Measurements from ENCODE around the gene CHKB. TPM values are rescaled to one million over a fixed set of nuclear protein-coding genes. Genes with fewer than 3 reads are reported as not detected.
A peak's percentile ranks its signal among the peaks of the same experiment; 100 is the strongest.

Gene CHKB
- total RNA-seq, 4 donors from 2014 or later = 74.8 to 232 (median 86.1) TPM

DNA sequence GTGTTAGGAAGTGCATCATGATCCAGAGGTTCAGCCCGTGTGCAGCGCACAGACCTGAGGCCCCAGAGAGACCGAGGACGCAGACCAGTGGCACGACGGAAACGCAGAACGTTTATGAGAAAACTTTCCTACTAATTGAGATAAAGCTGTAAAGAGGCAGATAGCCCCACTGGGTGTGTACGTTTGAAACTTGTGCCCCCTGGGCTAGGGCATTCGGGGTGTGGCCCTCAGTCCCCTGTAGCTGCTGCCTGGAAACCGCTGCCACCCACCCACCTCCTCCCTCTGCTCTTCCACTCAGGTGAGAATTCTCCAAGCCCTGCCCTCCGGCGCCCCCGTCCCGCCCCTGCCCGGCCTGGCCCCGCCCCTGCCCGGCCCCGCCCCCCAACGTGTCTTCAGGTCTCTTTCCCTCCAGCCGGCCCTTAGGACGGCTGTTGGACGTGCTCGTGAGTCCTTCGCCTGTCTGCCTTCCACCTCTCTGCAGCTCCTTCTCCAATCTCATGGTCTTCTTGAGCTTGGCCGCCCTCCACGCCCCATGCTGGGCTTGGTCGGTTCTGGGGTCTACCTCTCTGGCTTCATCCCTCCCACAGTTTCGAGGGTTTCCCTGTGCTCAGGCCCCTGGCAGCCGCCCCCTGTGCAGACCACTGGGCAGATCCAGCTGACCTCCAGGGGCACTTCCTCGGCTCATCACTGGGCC, 30.0 kb upstream of the CHKB start:
- intact Hi-C loops (cut with DNase I; ENCODE audit: low total_unique reads) (no loop called here), in situ Hi-C loops (cut with MboI; ENCODE audit: low pct_ligation_motif_present in 1 of 4, low pct_unique_long_range_greater_than_20kb in 1 of 4, low sequenced_read_pairs in 3 of 4) (no loop called here)
- no peak for TF ChIP-seq POLR2AphosphoS5 (IDR thresholded peaks at IDR 0.05)
- no peak for TF ChIP-seq POLR2A (IDR thresholded peaks at IDR 0.05)
- no peak for TF ChIP-seq EP300 (IDR thresholded peaks at IDR 0.05; ENCODE audit: low read depth)
- TF ChIP-seq CTCF (IDR thresholded peaks at IDR 0.05) = no peak
- peaks cover 6 to 14% (median 9%) of the 10 kb centered on the region in 4 donors for H3K4me1 ChIP-seq
- DNase-seq = peak; percentile 72
- H3K36me3 ChIP-seq = no peaks in the 10 kb centered on the region
- H3K9me3 ChIP-seq = no peaks in the 10 kb centered on the region
- 30 to 60% methylated on average over 3 to 31 of the region's 31 CpGs for WGBS, 2 donors (ENCODE audit: low coverage in 1 of 2)
- peak overlapping the region; percentile 76 to 84 (median 80) for H3K27ac ChIP-seq
- H3K4me3 ChIP-seq = no peak overlapping the region
- peaks cover 15% of the 10 kb centered on the region for H3K27me3 ChIP-seq

GRCh38 chr22:50612168-50612527, 29.5 kb upstream of the CHKB start:
- H3K4me1 ChIP-seq = peaks cover 6 to 14% (median 9%) of the 10 kb centered on the region in 4 donors
- H3K27me3 ChIP-seq = peaks cover 20% of the 10 kb centered on the region
- DNase-seq = no peak
- in situ Hi-C loops (cut with MboI; ENCODE audit: low pct_ligation_motif_present in 1 of 4, low pct_unique_long_range_greater_than_20kb in 1 of 4, low sequenced_read_pairs in 3 of 4) (no loop called here), intact Hi-C loops (cut with DNase I; ENCODE audit: low total_unique reads) (no loop called here)
- TF ChIP-seq EP300 (IDR thresholded peaks at IDR 0.05; ENCODE audit: low read depth) (no peak), CTCF (IDR thresholded peaks at IDR 0.05) (no peak), POLR2AphosphoS5 (IDR thresholded peaks at IDR 0.05) (no peak), POLR2A (IDR thresholded peaks at IDR 0.05) (no peak)
- WGBS, 2 donors (ENCODE audit: low coverage in 1 of 2) = 0 to 39% methylated on average over 1 to 6 of the region's 6 CpGs
- H3K27ac ChIP-seq = peak overlapping the region in 3 of 4 donors; percentile 78 to 84 (median 82)
- no peaks in the 10 kb centered on the region for H3K9me3 ChIP-seq
- no peak overlapping the region for H3K4me3 ChIP-seq
- no peaks in the 10 kb centered on the region for H3K36me3 ChIP-seq

- in situ Hi-C loops (cut with MboI; ENCODE audit: low pct_ligation_motif_present in 1 of 4, low pct_unique_long_range_greater_than_20kb in 1 of 4, low sequenced_read_pairs in 3 of 4) = no loop called here
- intact Hi-C loops (cut with DNase I; ENCODE audit: low total_unique reads) = no loop called here
- H3K4me3 ChIP-seq = no peak overlapping the region
- 80 to 93% methylated on average over 1 to 26 of the region's 26 CpGs for WGBS, 2 donors (ENCODE audit: low coverage in 1 of 2)
- DNase-seq = no peak
- no peaks in the 10 kb centered on the region for H3K36me3 ChIP-seq
- no peak overlapping the region for H3K27ac ChIP-seq
- H3K27me3 ChIP-seq = peaks cover 26% of the 10 kb centered on the region
- no peaks in the 10 kb centered on the region for H3K9me3 ChIP-seq
- H3K4me1 ChIP-seq = peaks cover 6 to 14% (median 9%) of the 10 kb centered on the region in 4 donors
- TF ChIP-seq CTCF (IDR thresholded peaks at IDR 0.05) (no peak), EP300 (IDR thresholded peaks at IDR 0.05; ENCODE audit: low read depth) (no peak), POLR2A (IDR thresholded peaks at IDR 0.05) (no peak), POLR2AphosphoS5 (IDR thresholded peaks at IDR 0.05) (no peak)
Measured at GRCh38 chr22:50611341-50612060, 28.9 kb upstream of the CHKB start.

DNA sequence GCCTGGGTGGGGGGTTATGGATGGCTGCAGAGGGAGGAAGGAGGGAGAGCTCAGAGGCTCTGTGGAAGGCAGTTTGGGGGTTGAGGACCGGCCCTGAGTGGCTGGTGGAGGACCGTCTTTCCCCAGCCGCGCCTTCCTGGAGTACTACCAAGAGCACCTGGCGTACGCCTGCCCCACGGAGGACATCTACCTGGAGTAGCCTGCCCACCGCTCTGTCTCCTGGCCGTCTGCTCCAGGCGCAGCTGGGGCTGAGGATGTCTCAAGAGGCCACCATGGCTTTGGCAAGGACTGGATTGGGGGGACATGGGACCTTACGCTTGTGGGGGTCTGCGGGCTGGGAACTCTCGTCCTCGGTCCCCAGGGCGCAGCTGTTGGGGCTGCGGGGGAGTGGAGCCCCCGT, 27.9 kb upstream of the CHKB start:
- Histone ChIP-seq H3K27me3 (peaks cover 34% of the 10 kb centered on the region), H3K36me3 (no peaks in the 10 kb centered on the region), H3K27ac (no peak overlapping the region), H3K4me3 (no peak overlapping the region), H3K4me1 (peaks cover 6 to 14% (median 9%) of the 10 kb centered on the region in 4 donors), H3K9me3 (no peaks in the 10 kb centered on the region)
- intact Hi-C loops (cut with DNase I; ENCODE audit: low total_unique reads) (no loop called here), in situ Hi-C loops (cut with MboI; ENCODE audit: low pct_ligation_motif_present in 1 of 4, low pct_unique_long_range_greater_than_20kb in 1 of 4, low sequenced_read_pairs in 3 of 4) (no loop called here)
- no peak for TF ChIP-seq CTCF (IDR thresholded peaks at IDR 0.05)
- TF ChIP-seq POLR2A (IDR thresholded peaks at IDR 0.05) = no peak
- no peak for TF ChIP-seq POLR2AphosphoS5 (IDR thresholded peaks at IDR 0.05)
- WGBS, 2 donors (ENCODE audit: low coverage in 1 of 2) = 57 to 90% methylated on average over 1 to 17 of the region's 17 CpGs
- no peak for DNase-seq

All from transverse colon (tissue), 4 donors.